OCI-LY7 (cell line): ENCODE measurements around the gene NPAS4. TPM values are rescaled to one million over a fixed set of nuclear protein-coding genes. Genes with fewer than 3 reads are reported as not detected.

Experiments
- BruUV-seq: library from RNA; stranded (reverse); fragments of 400-500 nt; replicated peaks from 2 replicates; lab custom pipeline; 2021; lab: Mats Ljungman, UMichigan
- CTCF ChIA-PET: fragments of 300-600 bp; sonication (Branson Sonifier 250); formaldehyde crosslinking; loops from one replicate; lab custom pipeline; 2022; ENCODE audit warnings: antibody characterized with exemption; ENCODE audit not compliant: unreplicated experiment; lab: Charles Lee
- POLR2A ChIA-PET: fragments of 300-600 bp; sonication (Branson Sonifier 250); formaldehyde crosslinking; loops from one replicate; lab custom pipeline; 2022; ENCODE audit warnings: antibody characterized with exemption; lab: Charles Lee
- DNase-seq: peaks from one replicate; pipeline ENCODE4 v3.0.0-alpha.2; 2015; ENCODE audit warnings: low spot score
- H2AFZ ChIP-seq: fragments of 200-600 bp; sonication (generic), shearing (Covaris generic); 2 replicates; pipeline ENCODE4 v1.6.1; 2014; ENCODE audit warnings: mild to moderate bottlenecking, antibody characterized with exemption, low read length, moderate library complexity
- H3K27ac ChIP-seq: fragments of 200-600 bp; sonication (generic); 2 replicates; pipeline ENCODE4 v1.5.1; 2014; ENCODE audit warnings: mixed run types, low read depth, mild to moderate bottlenecking, moderate library complexity, low read length, inconsistent platforms; ENCODE audit not compliant: poor library complexity, severe bottlenecking
- H3K36me3 ChIP-seq: fragments of 200-600 bp; sonication (generic); 2 replicates; pipeline ENCODE4 v1.6.1; 2014; ENCODE audit warnings: mild to moderate bottlenecking, antibody characterized with exemption, low read length, moderate library complexity, mixed read lengths; ENCODE audit not compliant: insufficient read depth
- H3K4me1 ChIP-seq: fragments of 200-600 bp; sonication (generic); 2 replicates; pipeline ENCODE4 v1.5.1; 2014; ENCODE audit warnings: mild to moderate bottlenecking, low read length; ENCODE audit not compliant: insufficient read depth, poor library complexity, severe bottlenecking
- H3K4me2 ChIP-seq: fragments of 200-600 bp; sonication (generic); 2 replicates; pipeline ENCODE4 v1.6.1; 2014; ENCODE audit warnings: mild to moderate bottlenecking, low read length
- H3K4me3 ChIP-seq: fragments of 200-600 bp; sonication (generic); 2 replicates; pipeline ENCODE4 v1.5.1; 2014; ENCODE audit warnings: mild to moderate bottlenecking, low read depth, low read length; ENCODE audit not compliant: poor library complexity, severe bottlenecking
- H3K79me2 ChIP-seq: fragments of 200-600 bp; sonication (generic); 2 replicates; pipeline ENCODE4 v1.6.1; 2016; ENCODE audit warnings: low read depth, mild to moderate bottlenecking, low read length, moderate library complexity, mixed read lengths; ENCODE audit not compliant: insufficient read depth
- H3K9me2 ChIP-seq: fragments of 200-600 bp; sonication (generic); 2 replicates; pipeline ENCODE4 v1.6.1; 2016; ENCODE audit warnings: mild to moderate bottlenecking, low read length, mixed read lengths; ENCODE audit not compliant: insufficient read depth
- H3K9me3 ChIP-seq: fragments of 200-600 bp; sonication (generic); 2 replicates; pipeline ENCODE4 v1.6.1; 2014; ENCODE audit warnings: mild to moderate bottlenecking, mixed run types, low read length, mixed read lengths
- H4K20me1 ChIP-seq: fragments of 200-600 bp; sonication (generic); 2 replicates; pipeline ENCODE4 v1.6.1; 2014; ENCODE audit warnings: mild to moderate bottlenecking, antibody characterized with exemption, low read length, moderate library complexity, mixed read lengths; ENCODE audit not compliant: insufficient read depth
- EZH2phosphoT487 ChIP-seq: fragments of 200-600 bp; sonication (generic); IDR thresholded peaks from 2 replicates; pipeline ENCODE4 v1.6.1; 2018; ENCODE audit warnings: low read depth, borderline replicate concordance, mild to moderate bottlenecking, mixed run types, antibody characterized with exemption, low read length, moderate library complexity, mixed read lengths
- intact Hi-C: fragments of 100-400 bp; cut with micrococcal nuclease; formaldehyde crosslinking; loops from one replicate; pipeline ENCODE4 v1.10.0; 2022; ENCODE audit not compliant: unreplicated experiment
- total RNA-seq, 2 experiments: library from RNA; depleted of rRNA in 1 of 2; stranded (reverse); fragments of >200 nt in 1 of 2; shearing (Covaris generic) in 1 of 2; gene quantifications; 2 replicates each; pipeline ENCODE4 v1.2.3, GENCODE V29; 2014 to 2022
- TF ChIP-seq, protein P1 (sequence below): fragments of 200-600 bp; sonication (generic); conservative IDR thresholded peaks from 2 replicates; pipeline ENCODE4 v1.5.1; 2014; ENCODE audit warnings: mild to moderate bottlenecking, antibody characterized with exemption, low read length, moderate library complexity, mixed read lengths

Gene NPAS4
- total RNA-seq, 2 experiments from 2014 or later: not detected

DNA sequence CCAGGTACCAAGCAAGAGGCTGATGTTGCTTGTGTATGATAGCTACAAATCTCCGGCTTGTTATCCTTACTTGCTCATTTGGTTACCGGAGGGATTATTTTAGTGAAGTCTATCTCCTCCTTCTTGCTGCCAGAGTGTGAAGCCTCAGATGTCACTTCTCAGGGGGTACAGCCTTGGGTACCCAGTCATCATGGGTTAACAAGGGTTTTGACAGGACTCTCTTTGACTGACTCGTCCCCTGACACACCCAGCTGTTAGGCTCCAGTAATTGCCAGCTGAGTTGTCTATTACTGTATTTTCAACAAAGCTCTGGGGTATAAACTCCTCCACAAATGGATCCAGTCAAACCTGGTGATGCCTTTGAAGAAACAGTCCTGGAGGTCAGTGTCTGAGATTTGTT is 34.0 kb downstream of the NPAS4 start:
- Histone ChIP-seq H3K9me3 (no peaks in the 10 kb centered on the region), H2AFZ (no peak overlapping the region), H3K27ac (no peak overlapping the region), H3K36me3 (no peaks in the 10 kb centered on the region), H3K79me2 (no peaks in the 10 kb centered on the region), H3K4me1 (peaks cover 36% of the 10 kb centered on the region), H4K20me1 (no peaks in the 10 kb centered on the region), H3K4me3 (no peak overlapping the region), H3K4me2 (no peak overlapping the region), H3K9me2 (no peaks in the 10 kb centered on the region)
- CTCF ChIA-PET: no interaction called here
- TF ChIP-seq, protein P1, sequence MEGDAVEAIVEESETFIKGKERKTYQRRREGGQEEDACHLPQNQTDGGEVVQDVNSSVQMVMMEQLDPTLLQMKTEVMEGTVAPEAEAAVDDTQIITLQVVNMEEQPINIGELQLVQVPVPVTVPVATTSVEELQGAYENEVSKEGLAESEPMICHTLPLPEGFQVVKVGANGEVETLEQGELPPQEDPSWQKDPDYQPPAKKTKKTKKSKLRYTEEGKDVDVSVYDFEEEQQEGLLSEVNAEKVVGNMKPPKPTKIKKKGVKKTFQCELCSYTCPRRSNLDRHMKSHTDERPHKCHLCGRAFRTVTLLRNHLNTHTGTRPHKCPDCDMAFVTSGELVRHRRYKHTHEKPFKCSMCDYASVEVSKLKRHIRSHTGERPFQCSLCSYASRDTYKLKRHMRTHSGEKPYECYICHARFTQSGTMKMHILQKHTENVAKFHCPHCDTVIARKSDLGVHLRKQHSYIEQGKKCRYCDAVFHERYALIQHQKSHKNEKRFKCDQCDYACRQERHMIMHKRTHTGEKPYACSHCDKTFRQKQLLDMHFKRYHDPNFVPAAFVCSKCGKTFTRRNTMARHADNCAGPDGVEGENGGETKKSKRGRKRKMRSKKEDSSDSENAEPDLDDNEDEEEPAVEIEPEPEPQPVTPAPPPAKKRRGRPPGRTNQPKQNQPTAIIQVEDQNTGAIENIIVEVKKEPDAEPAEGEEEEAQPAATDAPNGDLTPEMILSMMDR: no peak
- no peak for TF ChIP-seq EZH2phosphoT487
- POLR2A ChIA-PET: interaction anchor here (0.7 kb wide), 1 partner anchor 432 kb away, joined by 3 read pairs; no protein-coding TSS in a partner anchor
- intact Hi-C loops: no loop called here
- BruUV-seq: no TSS peak
- no peak for DNase-seq

DNA sequence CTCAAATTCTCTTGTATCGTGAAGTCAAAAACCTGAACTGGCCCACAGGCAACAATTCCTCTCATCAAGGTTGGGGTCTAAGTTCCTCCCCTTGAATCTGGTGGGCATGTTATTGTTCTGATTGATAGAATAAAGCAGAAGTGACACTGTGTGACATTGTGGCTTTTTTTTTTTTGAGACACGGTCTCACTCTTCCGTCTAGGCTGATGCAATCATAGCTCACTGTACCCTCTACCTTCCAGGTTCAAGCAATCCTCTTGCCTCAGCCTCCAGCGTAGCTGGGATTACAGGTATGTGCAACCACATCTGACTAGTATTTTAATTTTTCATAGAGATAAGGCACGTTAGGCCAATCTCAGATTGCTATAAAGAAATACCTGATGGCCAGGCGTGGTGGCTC is 37.0 kb downstream of the NPAS4 start:
- BruUV-seq: no TSS peak
- H4K20me1 ChIP-seq: no peaks in the 10 kb centered on the region
- H3K36me3 ChIP-seq: peaks cover 8% of the 10 kb centered on the region; the same call in 1 of the 2 replicates
- peak overlapping the region; percentile 56 for H3K4me3 ChIP-seq
- no peaks in the 10 kb centered on the region for H3K9me2 ChIP-seq
- peak overlapping the region; percentile 74; the same call in 1 of the 2 replicates for H2AFZ ChIP-seq
- H3K4me1 ChIP-seq: peaks cover 45% of the 10 kb centered on the region
- POLR2A ChIA-PET: interaction anchor here (0.6 to 1.6 kb wide), 7 partner anchors 9 to 1648 kb away, joined by 3 to 5 read pairs (median 4); partner anchors contain the start of genes MRPL11 and PELI3
- DNase-seq: peak; percentile 82
- H3K4me2 ChIP-seq: peak overlapping the region; percentile 50
- TF ChIP-seq, protein P1: no peak
- TF ChIP-seq EZH2phosphoT487: no peak
- CTCF ChIA-PET: interaction anchor here (0.6 kb wide), 2 partner anchors 37 to 95 kb away, joined by 3 read pairs; partner anchors contain the start of gene NPAS4
- H3K79me2 ChIP-seq: no peaks in the 10 kb centered on the region
- intact Hi-C loops: no loop called here
- peaks cover 12% of the 10 kb centered on the region for H3K9me3 ChIP-seq
- peak overlapping the region; percentile 72 for H3K27ac ChIP-seq

DNA sequence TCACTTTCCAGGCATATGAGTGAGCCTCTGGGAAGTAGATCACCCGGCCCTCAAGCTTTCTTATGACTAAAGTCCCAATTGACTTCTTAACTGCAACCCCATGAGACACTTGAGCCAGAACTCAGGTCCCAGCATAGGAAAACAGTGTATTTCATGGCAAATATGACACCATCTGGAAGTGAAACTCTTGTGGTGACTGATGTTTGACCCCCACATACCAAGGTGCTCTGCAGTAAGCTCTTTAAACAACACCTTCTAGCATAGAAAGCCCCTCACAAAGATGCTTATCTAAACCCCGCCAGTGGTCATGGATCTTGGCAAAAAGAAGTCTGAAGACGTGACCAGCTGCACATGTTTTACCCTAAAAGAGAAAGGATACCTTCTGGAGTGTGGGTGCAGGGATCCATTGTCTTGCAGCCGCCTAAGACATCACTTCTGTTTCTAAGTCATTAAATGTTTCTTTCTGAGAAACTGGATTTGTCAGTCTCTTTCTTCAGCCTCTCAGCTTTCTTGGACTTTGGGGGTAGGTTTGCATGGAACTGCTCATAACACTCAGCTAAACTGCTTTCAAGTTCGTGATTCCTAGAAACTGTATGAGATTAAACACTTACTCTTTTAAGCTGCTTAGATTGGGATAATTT is 38.4 kb downstream of the NPAS4 start:
- Histone ChIP-seq H4K20me1 (no peaks in the 10 kb centered on the region), H3K9me3 (peaks cover 18% of the 10 kb centered on the region), H3K4me1 (peaks cover 43% of the 10 kb centered on the region), H3K4me3 (peak overlapping the region; percentile 56), H3K79me2 (no peaks in the 10 kb centered on the region), H3K27ac (peak overlapping the region; percentile 72), H3K36me3 (peaks cover 9% of the 10 kb centered on the region; the same call in 1 of the 2 replicates), H3K4me2 (peak overlapping the region; percentile 50), H3K9me2 (no peaks in the 10 kb centered on the region), H2AFZ (peak overlapping the region; percentile 74; the same call in 1 of the 2 replicates)
- ChIA-PET CTCF (no interaction called here), POLR2A (interaction anchor here (1.7 kb wide), 1 partner anchor 20 kb away, joined by 5 read pairs; the partner anchor contains the start of gene MRPL11)
- DNase-seq: peak; percentile 63
- BruUV-seq: no TSS peak
- TF ChIP-seq, protein P1: no peak
- TF ChIP-seq EZH2phosphoT487: no peak
- intact Hi-C loops: no loop called here
